ENCODE results near the gene FAM89A. TPM values are rescaled to one million over a fixed set of nuclear protein-coding genes. Genes with fewer than 3 reads are reported as not detected.

Gene FAM89A
- total and polyA plus RNA-seq, 2 of the 13 experiments (the other 11 are each of a cell fraction or from before 2014, with no cell fraction given): 0.35 to 0.44 TPM

DNA sequence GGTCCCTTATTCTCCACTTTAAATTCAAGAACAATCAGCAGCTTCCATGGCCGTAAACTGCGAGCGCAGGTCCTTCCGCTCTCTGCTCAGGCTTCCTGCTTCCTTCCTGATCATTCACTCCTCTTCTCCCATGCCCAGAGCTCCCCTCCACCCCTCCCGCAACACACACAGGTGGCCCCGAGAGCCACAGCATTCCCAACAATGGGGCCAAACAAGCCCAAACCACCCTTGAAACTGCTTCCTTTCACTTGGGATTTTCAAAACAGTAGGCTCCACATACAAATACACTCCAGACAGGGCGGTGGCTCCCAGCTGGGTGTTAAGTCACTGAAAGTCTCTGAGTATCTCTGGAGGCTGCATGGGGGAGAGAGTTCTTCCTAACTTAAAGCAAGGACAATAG lies 11.4 kb downstream of the FAM89A start:
- ChIA-PET POLR2A (no interaction called here), CTCF (ENCODE audit: low intra/inter-chr PET ratio, low total read pairs) (no interaction called here)
- Histone ChIP-seq H3K79me2 (ENCODE audit: insufficient read depth, low read length) (no peaks in the 10 kb centered on the region), H3K4me2 (ENCODE audit: low read depth, low read length) (no peak overlapping the region), H3K27ac (ENCODE audit: extremely low read length, insufficient read depth, low read length) (no peak overlapping the region), H3K27me3 (ENCODE audit: control insufficient read depth in 1 of 2, insufficient read depth in 2 of 2, low read length in 2 of 2) (peaks cover 0 to 3% of the 10 kb centered on the region in 2 experiments; a peak in 1 of 5 replicates), H3K36me3 (replicated peaks in 1 of 2; ENCODE audit: control insufficient read depth in 1 of 2, insufficient read depth in 2 of 2, low read length in 2 of 2) (no peaks in the 10 kb centered on the region), H3K4me1 (ENCODE audit: insufficient read depth, low read length) (0 out of 2 replicates have a peak, but pooled peaks cover 6% of the 10 kb centered on the region), H2AFZ (ENCODE audit: low read length) (no peak overlapping the region), H4K20me1 (ENCODE audit: insufficient read depth, low read length) (no peaks in the 10 kb centered on the region), H3K9me3 (ENCODE audit: low read length) (no peaks in the 10 kb centered on the region), H3K9ac (ENCODE audit: insufficient read depth, low read depth, low read length) (no peak overlapping the region), H3K4me3 (replicated peaks in 1 of 3; ENCODE audit: insufficient read depth in 1 of 3, low read depth in 2 of 3, low read length in 3 of 3) (no peak overlapping the region)
- intact Hi-C loops (cut with micrococcal nuclease; ENCODE audit: unreplicated experiment) (no loop called here), in situ Hi-C loops (cut with HindIII; ENCODE audit: extremely low pct_ligation_motif_present, low pct_unique_long_range_greater_than_20kb) (no loop called here)
- 77% methylated on average over 7 of the region's 7 CpGs for WGBS (ENCODE audit: low lambda C conversion rate)
- no TSS peak for BruUV-seq (replicated peaks)
- FAIRE-seq (no peak), DNase-seq (ENCODE audit: low spot score) (no peak), ATAC-seq (no peak)
- TF ChIP-seq, protein P1, sequence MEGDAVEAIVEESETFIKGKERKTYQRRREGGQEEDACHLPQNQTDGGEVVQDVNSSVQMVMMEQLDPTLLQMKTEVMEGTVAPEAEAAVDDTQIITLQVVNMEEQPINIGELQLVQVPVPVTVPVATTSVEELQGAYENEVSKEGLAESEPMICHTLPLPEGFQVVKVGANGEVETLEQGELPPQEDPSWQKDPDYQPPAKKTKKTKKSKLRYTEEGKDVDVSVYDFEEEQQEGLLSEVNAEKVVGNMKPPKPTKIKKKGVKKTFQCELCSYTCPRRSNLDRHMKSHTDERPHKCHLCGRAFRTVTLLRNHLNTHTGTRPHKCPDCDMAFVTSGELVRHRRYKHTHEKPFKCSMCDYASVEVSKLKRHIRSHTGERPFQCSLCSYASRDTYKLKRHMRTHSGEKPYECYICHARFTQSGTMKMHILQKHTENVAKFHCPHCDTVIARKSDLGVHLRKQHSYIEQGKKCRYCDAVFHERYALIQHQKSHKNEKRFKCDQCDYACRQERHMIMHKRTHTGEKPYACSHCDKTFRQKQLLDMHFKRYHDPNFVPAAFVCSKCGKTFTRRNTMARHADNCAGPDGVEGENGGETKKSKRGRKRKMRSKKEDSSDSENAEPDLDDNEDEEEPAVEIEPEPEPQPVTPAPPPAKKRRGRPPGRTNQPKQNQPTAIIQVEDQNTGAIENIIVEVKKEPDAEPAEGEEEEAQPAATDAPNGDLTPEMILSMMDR (CRISPR knock-in tag; IDR thresholded peaks at IDR 0.05): no peak
- no peak for TF ChIP-seq MTF2 (CRISPR knock-in tag; IDR thresholded peaks at IDR 0.05; ENCODE audit: borderline replicate concordance)
- TF ChIP-seq, protein P2, sequence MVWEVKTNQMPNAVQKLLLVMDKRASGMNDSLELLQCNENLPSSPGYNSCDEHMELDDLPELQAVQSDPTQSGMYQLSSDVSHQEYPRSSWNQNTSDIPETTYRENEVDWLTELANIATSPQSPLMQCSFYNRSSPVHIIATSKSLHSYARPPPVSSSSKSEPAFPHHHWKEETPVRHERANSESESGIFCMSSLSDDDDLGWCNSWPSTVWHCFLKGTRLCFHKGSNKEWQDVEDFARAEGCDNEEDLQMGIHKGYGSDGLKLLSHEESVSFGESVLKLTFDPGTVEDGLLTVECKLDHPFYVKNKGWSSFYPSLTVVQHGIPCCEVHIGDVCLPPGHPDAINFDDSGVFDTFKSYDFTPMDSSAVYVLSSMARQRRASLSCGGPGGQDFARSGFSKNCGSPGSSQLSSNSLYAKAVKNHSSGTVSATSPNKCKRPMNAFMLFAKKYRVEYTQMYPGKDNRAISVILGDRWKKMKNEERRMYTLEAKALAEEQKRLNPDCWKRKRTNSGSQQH (CRISPR knock-in tag; IDR thresholded peaks at IDR 0.05; ENCODE audit: low read depth): no peak
- TF ChIP-seq, protein P3, sequence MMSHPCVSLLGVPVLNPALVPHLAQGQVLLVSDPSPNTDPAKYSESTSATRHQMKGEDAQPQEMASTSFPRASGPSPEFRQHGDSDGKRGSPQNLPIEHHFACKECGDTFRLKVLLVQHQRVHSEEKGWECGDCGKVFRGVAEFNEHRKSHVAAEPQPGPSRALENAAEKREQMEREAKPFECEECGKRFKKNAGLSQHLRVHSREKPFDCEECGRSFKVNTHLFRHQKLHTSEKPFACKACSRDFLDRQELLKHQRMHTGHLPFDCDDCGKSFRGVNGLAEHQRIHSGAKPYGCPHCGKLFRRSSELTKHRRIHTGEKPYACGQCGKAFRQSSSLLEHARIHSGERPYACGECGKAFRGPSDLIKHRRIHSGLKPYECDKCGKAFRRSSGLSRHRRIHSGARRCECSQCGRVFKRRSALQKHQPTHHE (CRISPR knock-in tag; IDR thresholded peaks at IDR 0.05; ENCODE audit: borderline replicate concordance): no peak
- no peak for TF ChIP-seq ZFP36 (IDR thresholded peaks at IDR 0.05; ENCODE audit: borderline replicate concordance, low read depth, low read length, partially characterized antibody)
- no peak for TF ChIP-seq FOXK2 (IDR thresholded peaks at IDR 0.05)
- TF ChIP-seq HIVEP1 (CRISPR knock-in tag; IDR thresholded peaks at IDR 0.05): no peak
- no peak for TF ChIP-seq PAX8 (CRISPR knock-in tag; IDR thresholded peaks at IDR 0.05; ENCODE audit: borderline replicate concordance)
- TF ChIP-seq ZNF557 (CRISPR knock-in tag; IDR thresholded peaks at IDR 0.05): no peak
- TF ChIP-seq, protein P4, sequence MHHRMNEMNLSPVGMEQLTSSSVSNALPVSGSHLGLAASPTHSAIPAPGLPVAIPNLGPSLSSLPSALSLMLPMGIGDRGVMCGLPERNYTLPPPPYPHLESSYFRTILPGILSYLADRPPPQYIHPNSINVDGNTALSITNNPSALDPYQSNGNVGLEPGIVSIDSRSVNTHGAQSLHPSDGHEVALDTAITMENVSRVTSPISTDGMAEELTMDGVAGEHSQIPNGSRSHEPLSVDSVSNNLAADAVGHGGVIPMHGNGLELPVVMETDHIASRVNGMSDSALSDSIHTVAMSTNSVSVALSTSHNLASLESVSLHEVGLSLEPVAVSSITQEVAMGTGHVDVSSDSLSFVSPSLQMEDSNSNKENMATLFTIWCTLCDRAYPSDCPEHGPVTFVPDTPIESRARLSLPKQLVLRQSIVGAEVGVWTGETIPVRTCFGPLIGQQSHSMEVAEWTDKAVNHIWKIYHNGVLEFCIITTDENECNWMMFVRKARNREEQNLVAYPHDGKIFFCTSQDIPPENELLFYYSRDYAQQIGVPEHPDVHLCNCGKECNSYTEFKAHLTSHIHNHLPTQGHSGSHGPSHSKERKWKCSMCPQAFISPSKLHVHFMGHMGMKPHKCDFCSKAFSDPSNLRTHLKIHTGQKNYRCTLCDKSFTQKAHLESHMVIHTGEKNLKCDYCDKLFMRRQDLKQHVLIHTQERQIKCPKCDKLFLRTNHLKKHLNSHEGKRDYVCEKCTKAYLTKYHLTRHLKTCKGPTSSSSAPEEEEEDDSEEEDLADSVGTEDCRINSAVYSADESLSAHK (CRISPR knock-in tag; IDR thresholded peaks at IDR 0.05; ENCODE audit: borderline replicate concordance): no peak
- TF ChIP-seq ZFP37 (CRISPR knock-in tag; IDR thresholded peaks at IDR 0.05; ENCODE audit: borderline replicate concordance): no peak
- TF ChIP-seq, protein P5, sequence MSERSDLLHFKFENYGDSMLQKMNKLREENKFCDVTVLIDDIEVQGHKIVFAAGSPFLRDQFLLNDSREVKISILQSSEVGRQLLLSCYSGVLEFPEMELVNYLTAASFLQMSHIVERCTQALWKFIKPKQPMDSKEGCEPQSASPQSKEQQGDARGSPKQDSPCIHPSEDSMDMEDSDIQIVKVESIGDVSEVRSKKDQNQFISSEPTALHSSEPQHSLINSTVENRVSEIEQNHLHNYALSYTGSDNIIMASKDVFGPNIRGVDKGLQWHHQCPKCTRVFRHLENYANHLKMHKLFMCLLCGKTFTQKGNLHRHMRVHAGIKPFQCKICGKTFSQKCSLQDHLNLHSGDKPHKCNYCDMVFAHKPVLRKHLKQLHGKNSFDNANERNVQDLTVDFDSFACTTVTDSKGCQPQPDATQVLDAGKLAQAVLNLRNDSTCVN (CRISPR knock-in tag; IDR thresholded peaks at IDR 0.05; ENCODE audit: borderline replicate concordance): no peak
- TF ChIP-seq SRF (IDR thresholded peaks at IDR 0.05; ENCODE audit: low read depth, low read length): no peak
- TF ChIP-seq, protein P6, sequence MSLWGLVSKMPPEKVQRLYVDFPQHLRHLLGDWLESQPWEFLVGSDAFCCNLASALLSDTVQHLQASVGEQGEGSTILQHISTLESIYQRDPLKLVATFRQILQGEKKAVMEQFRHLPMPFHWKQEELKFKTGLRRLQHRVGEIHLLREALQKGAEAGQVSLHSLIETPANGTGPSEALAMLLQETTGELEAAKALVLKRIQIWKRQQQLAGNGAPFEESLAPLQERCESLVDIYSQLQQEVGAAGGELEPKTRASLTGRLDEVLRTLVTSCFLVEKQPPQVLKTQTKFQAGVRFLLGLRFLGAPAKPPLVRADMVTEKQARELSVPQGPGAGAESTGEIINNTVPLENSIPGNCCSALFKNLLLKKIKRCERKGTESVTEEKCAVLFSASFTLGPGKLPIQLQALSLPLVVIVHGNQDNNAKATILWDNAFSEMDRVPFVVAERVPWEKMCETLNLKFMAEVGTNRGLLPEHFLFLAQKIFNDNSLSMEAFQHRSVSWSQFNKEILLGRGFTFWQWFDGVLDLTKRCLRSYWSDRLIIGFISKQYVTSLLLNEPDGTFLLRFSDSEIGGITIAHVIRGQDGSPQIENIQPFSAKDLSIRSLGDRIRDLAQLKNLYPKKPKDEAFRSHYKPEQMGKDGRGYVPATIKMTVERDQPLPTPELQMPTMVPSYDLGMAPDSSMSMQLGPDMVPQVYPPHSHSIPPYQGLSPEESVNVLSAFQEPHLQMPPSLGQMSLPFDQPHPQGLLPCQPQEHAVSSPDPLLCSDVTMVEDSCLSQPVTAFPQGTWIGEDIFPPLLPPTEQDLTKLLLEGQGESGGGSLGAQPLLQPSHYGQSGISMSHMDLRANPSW (CRISPR knock-in tag; IDR thresholded peaks at IDR 0.05; ENCODE audit: borderline replicate concordance): no peak

Data from HepG2 (cell line).